Measurements from ENCODE around the gene TAF5L.

Gene TAF5L

GRCh38 chr1:229648406-229648805 lies 22.5 kb upstream of the TAF5L start:
- no peak overlapping the region for H4K12ac ChIP-seq (ENCODE audit: low read depth, low read length)

DNA sequence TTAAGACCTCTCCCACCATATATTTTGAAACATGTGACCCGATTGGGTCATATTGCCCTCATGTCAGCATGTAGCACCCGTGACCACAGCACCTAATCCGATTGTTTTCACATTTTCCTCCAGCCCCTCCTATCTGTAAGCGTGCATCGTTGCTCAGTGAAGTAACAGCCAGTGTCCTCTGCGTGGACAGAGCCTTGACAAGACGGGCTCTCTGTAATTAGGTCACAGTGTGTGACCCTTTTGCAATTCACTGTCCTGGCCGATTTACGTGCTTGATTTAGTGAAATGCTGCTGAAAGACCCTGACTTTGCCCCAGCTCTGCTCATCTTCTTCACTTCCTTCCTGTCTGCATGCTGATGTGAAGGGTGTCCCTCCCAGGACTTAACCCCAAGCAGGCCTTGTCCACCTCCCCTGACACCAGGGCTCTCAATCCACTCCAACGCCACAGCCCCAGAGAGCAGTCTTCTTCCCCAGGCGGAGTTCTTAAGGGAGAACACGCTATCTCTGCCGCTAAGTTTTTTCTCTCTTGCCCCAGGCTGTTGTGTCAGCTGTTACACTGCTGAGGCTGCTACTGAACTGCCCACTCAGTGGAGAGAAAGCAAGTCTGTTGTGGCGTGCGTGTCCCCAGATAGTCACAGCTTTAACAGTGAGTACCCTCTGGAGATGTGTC lies 19.5 kb upstream of the TAF5L start:
- H3K79me2 ChIP-seq (ENCODE audit: control insufficient read depth, insufficient read depth, low read length, poor library complexity) = peaks cover 9% of the 10 kb centered on the region
- no peak overlapping the region for H3K18ac ChIP-seq (ENCODE audit: low read length)
- H3K27me3 ChIP-seq (ENCODE audit: insufficient read depth, low read length) = no peaks in the 10 kb centered on the region
- H3K9ac ChIP-seq (ENCODE audit: low read length) = no peak overlapping the region
- H3K4me1 ChIP-seq (ENCODE audit: control insufficient read depth in 1 of 2, insufficient read depth in 2 of 2, low read length in 2 of 2) = peaks cover 20 to 26% of the 10 kb centered on the region in 2 experiments
- no peak overlapping the region for H3K4me3 ChIP-seq (ENCODE audit: low read depth, low read length)
- no peak overlapping the region for H2BK5ac ChIP-seq (ENCODE audit: low read depth, low read length, poor library complexity)
- H4K91ac ChIP-seq (ENCODE audit: low read depth, low read length) = peak overlapping the region; percentile 48
- no peak overlapping the region for H3K23ac ChIP-seq (ENCODE audit: low read length)
- peak overlapping the region; percentile 56 for H3K27ac ChIP-seq (ENCODE audit: low read depth, low read length)
- H2BK12ac ChIP-seq (ENCODE audit: low read length) = no peak overlapping the region
- H4K12ac ChIP-seq (ENCODE audit: low read depth, low read length) = peak overlapping the region; percentile 13
- H4K8ac ChIP-seq (ENCODE audit: low read depth, low read length) = no peak overlapping the region
- no peak overlapping the region for H2BK120ac ChIP-seq (ENCODE audit: insufficient read depth, low read length, poor library complexity)
- H2AK5ac ChIP-seq (ENCODE audit: low read length) = no peak overlapping the region
- peaks cover 2% of the 10 kb centered on the region for H3K9me3 ChIP-seq (ENCODE audit: insufficient read depth, low read depth, low read length)
- H3K4me2 ChIP-seq (ENCODE audit: low read length) = no peak overlapping the region
- DNase-seq = peak; percentile 69 to 88
- peak overlapping the region; percentile 10 for H3K14ac ChIP-seq (ENCODE audit: low read length)
- peaks cover 21% of the 10 kb centered on the region for H3K79me1 ChIP-seq (ENCODE audit: low read length)
- H2AFZ ChIP-seq (ENCODE audit: insufficient read depth, low read length, poor library complexity) = no peak overlapping the region
- H3K4ac ChIP-seq (ENCODE audit: low read depth, low read length) = no peak overlapping the region
- peaks cover 11 to 29% of the 10 kb centered on the region in 2 experiments for H3K36me3 ChIP-seq (ENCODE audit: control insufficient read depth in 1 of 2, insufficient read depth in 2 of 2, low read length in 2 of 2)
- WGBS (ENCODE audit: extremely low coverage, insufficient coverage, insufficient read length) = no CpG with 5 or more reads among the region's 15 CpGs

More at GRCh38 chr1:229648406-229648805, 22.5 kb upstream of the TAF5L start:
- Histone ChIP-seq H3K9ac (ENCODE audit: low read length) (no peak overlapping the region), H4K8ac (ENCODE audit: low read depth, low read length) (no peak overlapping the region), H3K79me2 (ENCODE audit: control insufficient read depth, insufficient read depth, low read length, poor library complexity) (peaks cover 3% of the 10 kb centered on the region), H3K23ac (ENCODE audit: low read length) (no peak overlapping the region), H3K79me1 (ENCODE audit: low read length) (peaks cover 8% of the 10 kb centered on the region), H3K9me3 (ENCODE audit: insufficient read depth, low read depth, low read length) (no peaks in the 10 kb centered on the region), H3K4me1 (ENCODE audit: control insufficient read depth in 1 of 2, insufficient read depth in 2 of 2, low read length in 2 of 2) (peaks cover 17 to 18% of the 10 kb centered on the region in 2 experiments), H3K18ac (ENCODE audit: low read length) (no peak overlapping the region), H2BK12ac (ENCODE audit: low read length) (no peak overlapping the region), H3K36me3 (ENCODE audit: control insufficient read depth in 1 of 2, insufficient read depth in 2 of 2, low read length in 2 of 2) (peaks cover 13 to 31% of the 10 kb centered on the region in 2 experiments), H3K4me3 (ENCODE audit: low read depth, low read length) (no peak overlapping the region), H3K4me2 (ENCODE audit: low read length) (no peak overlapping the region), H3K27ac (ENCODE audit: low read depth, low read length) (no peak overlapping the region), H2AFZ (ENCODE audit: insufficient read depth, low read length, poor library complexity) (no peak overlapping the region), H2BK5ac (ENCODE audit: low read depth, low read length, poor library complexity) (no peak overlapping the region), H3K14ac (ENCODE audit: low read length) (no peak overlapping the region), H4K91ac (ENCODE audit: low read depth, low read length) (no peak overlapping the region), H2BK120ac (ENCODE audit: insufficient read depth, low read length, poor library complexity) (no peak overlapping the region), H2AK5ac (ENCODE audit: low read length) (no peak overlapping the region), H3K4ac (ENCODE audit: low read depth, low read length) (no peak overlapping the region), H3K27me3 (ENCODE audit: insufficient read depth, low read length) (no peaks in the 10 kb centered on the region)
- no peak for DNase-seq
- no CpG with 5 or more reads among the region's 4 CpGs for WGBS (ENCODE audit: extremely low coverage, insufficient coverage, insufficient read length)

GRCh38 chr1:229643996-229644745 lies 18.2 kb upstream of the TAF5L start:
- Histone ChIP-seq H2BK5ac (ENCODE audit: low read depth, low read length, poor library complexity) (peak overlapping the region; percentile 87), H3K4me1 (ENCODE audit: control insufficient read depth in 1 of 2, insufficient read depth in 2 of 2, low read length in 2 of 2) (peaks cover 20 to 26% of the 10 kb centered on the region in 2 experiments), H3K9me3 (ENCODE audit: insufficient read depth, low read depth, low read length) (peaks cover 2% of the 10 kb centered on the region), H3K23ac (ENCODE audit: low read length) (no peak overlapping the region), H3K4ac (ENCODE audit: low read depth, low read length) (no peak overlapping the region), H2AK5ac (ENCODE audit: low read length) (peak overlapping the region; percentile 96), H2AFZ (ENCODE audit: insufficient read depth, low read length, poor library complexity) (no peak overlapping the region), H3K79me2 (ENCODE audit: control insufficient read depth, insufficient read depth, low read length, poor library complexity) (peaks cover 9% of the 10 kb centered on the region), H3K4me2 (ENCODE audit: low read length) (no peak overlapping the region), H4K91ac (ENCODE audit: low read depth, low read length) (peak overlapping the region; percentile 68), H3K9ac (ENCODE audit: low read length) (no peak overlapping the region), H2BK12ac (ENCODE audit: low read length) (peak overlapping the region; percentile 78), H3K4me3 (ENCODE audit: low read depth, low read length) (no peak overlapping the region), H3K18ac (ENCODE audit: low read length) (peak overlapping the region; percentile 23), H3K14ac (ENCODE audit: low read length) (peak overlapping the region; percentile 37), H4K8ac (ENCODE audit: low read depth, low read length) (peak overlapping the region; percentile 66), H3K79me1 (ENCODE audit: low read length) (peaks cover 21% of the 10 kb centered on the region), H3K27me3 (ENCODE audit: insufficient read depth, low read length) (no peaks in the 10 kb centered on the region), H3K36me3 (ENCODE audit: control insufficient read depth in 1 of 2, insufficient read depth in 2 of 2, low read length in 2 of 2) (peaks cover 13 to 23% of the 10 kb centered on the region in 2 experiments), H4K12ac (ENCODE audit: low read depth, low read length) (no peak overlapping the region), H3K27ac (ENCODE audit: low read depth, low read length) (peak overlapping the region; percentile 52), H2BK120ac (ENCODE audit: insufficient read depth, low read length, poor library complexity) (peak overlapping the region; percentile 76)
- peak; percentile 98 to 99 for DNase-seq
- WGBS (ENCODE audit: extremely low coverage, insufficient coverage, insufficient read length) = no CpG with 5 or more reads among the region's 6 CpGs

- Histone ChIP-seq H4K8ac (ENCODE audit: low read depth, low read length) (peak overlapping the region; percentile 7), H3K4ac (ENCODE audit: low read depth, low read length) (no peak overlapping the region), H3K9ac (ENCODE audit: low read length) (no peak overlapping the region), H2BK12ac (ENCODE audit: low read length) (peak overlapping the region; percentile 8), H3K4me1 (ENCODE audit: control insufficient read depth in 1 of 2, insufficient read depth in 2 of 2, low read length in 2 of 2) (peaks cover 20 to 26% of the 10 kb centered on the region in 2 experiments), H3K79me2 (ENCODE audit: control insufficient read depth, insufficient read depth, low read length, poor library complexity) (peaks cover 9% of the 10 kb centered on the region), H3K9me3 (ENCODE audit: insufficient read depth, low read depth, low read length) (peaks cover 2% of the 10 kb centered on the region), H3K36me3 (ENCODE audit: control insufficient read depth in 1 of 2, insufficient read depth in 2 of 2, low read length in 2 of 2) (peaks cover 15 to 22% of the 10 kb centered on the region in 2 experiments), H3K18ac (ENCODE audit: low read length) (no peak overlapping the region), H3K27ac (ENCODE audit: low read depth, low read length) (peak overlapping the region; percentile 37), H4K91ac (ENCODE audit: low read depth, low read length) (peak overlapping the region; percentile 38), H2BK120ac (ENCODE audit: insufficient read depth, low read length, poor library complexity) (peak overlapping the region; percentile 76), H4K12ac (ENCODE audit: low read depth, low read length) (no peak overlapping the region), H2BK5ac (ENCODE audit: low read depth, low read length, poor library complexity) (peak overlapping the region; percentile 77), H3K4me3 (ENCODE audit: low read depth, low read length) (no peak overlapping the region), H3K79me1 (ENCODE audit: low read length) (peaks cover 21% of the 10 kb centered on the region), H3K14ac (ENCODE audit: low read length) (peak overlapping the region; percentile 4), H3K23ac (ENCODE audit: low read length) (no peak overlapping the region), H3K27me3 (ENCODE audit: insufficient read depth, low read length) (no peaks in the 10 kb centered on the region), H2AFZ (ENCODE audit: insufficient read depth, low read length, poor library complexity) (no peak overlapping the region), H2AK5ac (ENCODE audit: low read length) (no peak overlapping the region), H3K4me2 (ENCODE audit: low read length) (no peak overlapping the region)
- no peak for DNase-seq
- WGBS (ENCODE audit: extremely low coverage, insufficient coverage, insufficient read length) = no CpG with 5 or more reads among the region's 4 CpGs
Measured at GRCh38 chr1:229642970-229643369, 17.0 kb upstream of the TAF5L start.
